ENCODE measurements around the gene HDAC4. TPM values are rescaled to one million over a fixed set of nuclear protein-coding genes. Genes with fewer than 3 reads are reported as not detected.
A peak's percentile ranks its signal among the peaks of the same experiment; 100 is the strongest.

The HDAC4 gene
- total RNA-seq, 1 experiment from 2014 or later: 61.5 TPM

- peaks cover 9% of the 10 kb centered on the region; the same call in 1 of the 2 replicates for H3F3A ChIP-seq (ENCODE audit: insufficient read depth, low read depth)
- H3K4me3 ChIP-seq: no peak overlapping the region
- peak in 1 of 2 experiments; percentile 65 for DNase-seq
- H3K4me1 ChIP-seq (replicated peaks; ENCODE audit: insufficient read depth): peaks cover 31% of the 10 kb centered on the region
- TF ChIP-seq CTCF (conservative IDR thresholded peaks at IDR 0.05) (no peak), EZH2 (IDR thresholded peaks at IDR 0.05; ENCODE audit: low read depth) (no peak)
- no peak overlapping the region for H3K4me2 ChIP-seq
- ChIA-PET CTCF (interaction anchor here (0.6 kb wide), 2 partner anchors 13 to 46 kb away, joined by 3 to 4 read pairs; no protein-coding TSS in a partner anchor), POLR2A (ENCODE audit: unreplicated experiment) (interaction anchor here (0.6 to 0.7 kb wide), 3 partner anchors 60 to 768 kb away, joined by 3 to 4 read pairs (median 3); no protein-coding TSS in a partner anchor)
- no TSS peak for BruUV-seq (replicated peaks)
- no peaks in the 10 kb centered on the region for H3K27me3 ChIP-seq (ENCODE audit: insufficient read depth, low read depth)
- intact Hi-C loops (cut with micrococcal nuclease; ENCODE audit: unreplicated experiment): loop anchor here (5.0 kb wide), 1 partner anchor 831 kb away; no protein-coding TSS in a partner anchor
- H2AFZ ChIP-seq: no peak overlapping the region
- 0 out of 2 replicates have a peak overlapping the region, but pooled peaks have one; percentile 8 for H3K27ac ChIP-seq
- H3K9me3 ChIP-seq (ENCODE audit: insufficient read depth, low read depth): no peaks in the 10 kb centered on the region
- 0 out of 2 replicates have a peak, but pooled peaks cover 3% of the 10 kb centered on the region for H4K20me1 ChIP-seq (ENCODE audit: insufficient read depth)
- no peaks in the 10 kb centered on the region for H3K9me2 ChIP-seq (ENCODE audit: insufficient read depth)
- H3K79me2 ChIP-seq (ENCODE audit: low read depth): peaks cover 62% of the 10 kb centered on the region
- no peaks in the 10 kb centered on the region for H3K36me3 ChIP-seq (ENCODE audit: low read depth)
Observed at GRCh38 chr2:239268082-239268481, 132.7 kb downstream of the HDAC4 start.

DNA sequence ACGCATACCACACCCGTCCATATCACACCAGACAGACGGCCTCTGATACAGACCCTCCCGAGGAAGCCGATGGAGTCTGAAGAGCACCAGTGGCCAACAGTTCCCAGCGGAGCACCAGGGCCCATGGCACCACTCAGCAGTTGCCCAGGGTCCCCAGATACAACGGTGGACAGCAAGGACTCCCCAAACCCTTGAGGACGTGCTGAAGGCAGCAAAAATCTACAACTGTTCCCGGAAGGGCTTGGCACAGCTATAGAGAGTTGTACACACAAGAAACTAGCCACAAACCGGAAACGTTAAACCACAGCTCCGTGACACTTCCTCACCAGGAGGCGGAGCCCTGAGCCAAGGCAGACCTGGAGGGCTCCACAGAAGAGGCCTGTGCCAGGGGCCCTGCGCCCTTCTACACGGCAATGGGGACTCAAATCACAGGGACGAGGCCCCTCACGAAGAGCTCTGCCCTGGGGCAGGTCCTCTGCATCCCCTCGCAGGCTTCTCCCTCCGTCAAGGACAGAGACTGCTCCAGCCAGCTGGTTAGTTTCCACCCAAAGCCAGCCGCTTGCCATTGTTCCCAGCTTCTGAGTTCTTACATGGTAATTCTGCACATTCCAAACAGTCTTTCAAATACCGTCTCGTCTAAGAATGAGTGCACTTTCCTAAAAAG is 133.4 kb downstream of the HDAC4 start:
- intact Hi-C loops (cut with micrococcal nuclease; ENCODE audit: unreplicated experiment): loop anchor here (5.0 kb wide), 1 partner anchor 830 kb away; no protein-coding TSS in a partner anchor
- no peak overlapping the region for H2AFZ ChIP-seq

More for the DNA sequence above, 133.4 kb downstream of the HDAC4 start:
- Histone ChIP-seq H3K79me2 (ENCODE audit: low read depth) (peaks cover 56% of the 10 kb centered on the region), H3K9me2 (ENCODE audit: insufficient read depth) (no peaks in the 10 kb centered on the region), H3K4me3 (no peak overlapping the region), H3F3A (ENCODE audit: insufficient read depth, low read depth) (peaks cover 7% of the 10 kb centered on the region; the same call in 1 of the 2 replicates), H3K9me3 (ENCODE audit: insufficient read depth, low read depth) (no peaks in the 10 kb centered on the region), H3K4me2 (no peak overlapping the region), H4K20me1 (ENCODE audit: insufficient read depth) (0 out of 2 replicates have a peak, but pooled peaks cover 3% of the 10 kb centered on the region), H3K4me1 (replicated peaks; ENCODE audit: insufficient read depth) (peaks cover 30% of the 10 kb centered on the region), H3K27ac (no peak overlapping the region), H3K27me3 (ENCODE audit: insufficient read depth, low read depth) (no peaks in the 10 kb centered on the region), H3K36me3 (ENCODE audit: low read depth) (no peaks in the 10 kb centered on the region)
- ChIA-PET POLR2A (ENCODE audit: unreplicated experiment) (interaction anchor here (0.7 kb wide), 2 partner anchors 59 to 769 kb away, joined by 3 to 4 read pairs; no protein-coding TSS in a partner anchor), CTCF (interaction anchor here (0.6 kb wide), 1 partner anchor 12 kb away, joined by 4 read pairs; no protein-coding TSS in a partner anchor)
- DNase-seq: peak in 1 of 2 experiments; percentile 13
- TF ChIP-seq EZH2 (IDR thresholded peaks at IDR 0.05; ENCODE audit: low read depth) (no peak), CTCF (conservative IDR thresholded peaks at IDR 0.05) (no peak)
- no TSS peak for BruUV-seq (replicated peaks)
